Stimulated activated CD8-positive, alpha-beta memory T cell treated with anti-CD3 and anti-CD28 coated beads, Interleukin-7, amount 100 ng/mL, for 24 hours (primary cell): ENCODE results near the gene SULT1A1.

ENCODE experiments used
- DNase-seq: peaks from one replicate; pipeline ENCODE4 v3.0.0-alpha.2; 2020; ENCODE audit warnings: low read depth

SULT1A1 gene

DNA sequence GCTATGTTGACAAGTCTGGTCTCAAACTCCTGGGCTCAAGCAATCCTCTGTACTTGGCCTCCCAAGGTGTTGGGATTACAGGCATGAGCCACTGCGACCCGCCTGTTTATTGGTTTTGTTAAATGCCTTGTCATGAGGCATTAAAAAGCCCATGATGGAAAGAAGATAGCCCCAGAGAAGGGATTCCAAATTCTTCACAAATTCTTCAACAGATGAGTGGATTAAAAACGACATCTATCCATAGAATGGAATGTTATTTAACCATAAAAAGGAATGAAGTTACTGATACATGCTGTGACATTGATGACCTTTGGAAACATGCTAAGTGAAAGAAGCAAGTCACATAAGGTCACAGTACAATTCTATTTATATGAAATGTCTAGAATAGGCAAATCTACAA, 51.4 kb downstream of the SULT1A1 start:
- DNase-seq, result no peak

DNA sequence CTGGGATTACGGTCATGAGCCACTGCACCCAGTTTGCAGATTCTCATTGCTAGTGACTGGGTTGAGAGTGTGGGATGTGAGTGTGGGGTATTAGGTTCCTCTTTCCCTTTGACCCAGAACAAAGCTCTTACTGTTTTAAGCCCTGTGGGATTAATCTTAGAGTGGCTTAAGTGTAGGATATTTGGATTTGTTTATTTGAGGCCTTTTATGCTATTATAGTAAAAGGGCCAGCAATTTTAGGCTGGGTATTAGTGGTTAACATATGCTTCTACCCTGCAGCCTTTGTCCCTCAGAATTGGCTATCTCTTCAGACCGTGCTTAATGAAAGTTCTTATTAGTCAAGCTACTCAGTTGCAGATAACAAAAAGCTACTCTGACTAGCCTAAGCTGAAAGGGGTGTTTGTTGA, 52.9 kb downstream of the SULT1A1 start:
- DNase-seq, result no peak

GRCh38 chr16:28555561-28555960, 54.3 kb downstream of the SULT1A1 start:
- no peak for DNase-seq
